HG02642 (cell line): ENCODE measurements around the gene MRTFA.

ENCODE experiments used
- ATAC-seq: cut with Tn5 transposase; IDR thresholded peaks from one replicate; pipeline ENCODE4 v1.9.1; 2021; ENCODE audit warnings: mild to moderate bottlenecking; ENCODE audit not compliant: unreplicated experiment, poor library complexity

The MRTFA gene

DNA sequence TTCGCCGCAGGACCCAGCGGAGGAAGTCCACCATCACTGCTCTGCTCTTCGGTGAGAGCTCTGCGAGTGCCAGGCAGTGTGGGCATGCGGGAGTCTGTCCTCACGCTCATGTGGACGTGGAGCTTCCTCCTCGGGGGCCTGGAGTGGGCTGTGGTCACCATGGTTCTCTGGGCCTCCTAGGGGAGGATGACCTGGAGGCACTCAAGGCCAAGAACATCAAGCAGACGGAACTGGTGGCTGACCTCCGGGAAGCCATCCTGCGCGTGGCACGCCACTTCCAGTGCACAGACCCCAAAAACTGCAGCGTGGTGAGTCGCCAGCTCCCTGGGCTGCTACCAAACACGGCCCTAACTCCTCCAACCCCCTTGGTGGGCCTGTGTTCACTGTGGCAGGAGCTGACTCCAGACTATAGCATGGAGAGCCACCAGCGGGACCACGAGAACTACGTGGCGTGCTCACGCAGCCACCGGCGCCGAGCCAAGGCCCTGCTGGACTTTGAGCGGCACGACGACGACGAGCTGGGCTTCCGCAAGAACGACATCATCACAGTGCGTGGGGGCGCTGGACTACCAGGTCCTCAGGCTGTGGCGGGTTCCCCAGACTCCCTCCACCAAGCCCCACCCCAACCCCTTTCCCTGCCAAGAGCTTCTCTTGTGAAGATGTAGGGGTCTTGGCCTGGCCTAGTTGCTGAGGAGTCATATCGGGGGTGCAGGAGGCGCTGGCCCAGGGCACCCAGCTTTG, 229.3 kb downstream of the MRTFA start:
- ATAC-seq: no peak

DNA sequence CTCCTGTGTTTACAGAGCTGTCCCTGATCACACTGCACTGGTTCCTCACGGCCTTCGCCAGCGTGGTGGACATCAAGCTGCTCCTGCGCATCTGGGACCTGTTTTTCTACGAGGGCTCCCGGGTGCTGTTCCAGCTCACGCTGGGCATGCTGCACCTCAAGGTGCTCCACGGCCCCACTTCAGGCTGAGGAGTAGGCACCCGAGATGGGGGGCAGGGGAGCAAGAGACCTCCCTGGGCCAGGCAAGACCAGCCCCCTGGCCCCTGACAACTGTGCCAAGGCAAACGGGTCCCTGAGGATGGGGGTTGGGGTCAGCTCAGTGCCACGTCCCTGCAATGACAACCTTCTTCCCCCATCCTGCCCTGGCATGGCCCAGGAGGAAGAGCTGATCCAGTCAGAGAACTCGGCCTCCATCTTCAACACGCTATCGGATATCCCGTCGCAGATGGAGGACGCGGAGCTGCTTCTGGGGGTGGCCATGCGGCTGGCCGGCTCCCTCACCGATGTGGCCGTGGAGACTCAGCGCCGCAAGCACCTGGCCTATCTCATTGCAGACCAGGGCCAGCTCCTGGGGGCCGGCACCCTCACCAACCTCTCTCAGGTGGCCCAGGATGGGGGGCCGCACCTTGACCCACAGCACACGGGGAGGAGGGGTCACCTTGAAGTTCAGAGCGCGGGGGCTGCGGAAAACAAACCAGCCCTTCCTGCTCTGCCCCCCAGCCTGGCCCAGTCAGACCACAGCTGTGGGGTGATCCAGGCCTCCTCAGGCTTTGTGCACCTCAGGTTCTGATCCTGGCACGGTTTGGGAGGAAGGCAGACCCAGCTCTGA, 230.2 kb downstream of the MRTFA start:
- ATAC-seq: no peak

DNA sequence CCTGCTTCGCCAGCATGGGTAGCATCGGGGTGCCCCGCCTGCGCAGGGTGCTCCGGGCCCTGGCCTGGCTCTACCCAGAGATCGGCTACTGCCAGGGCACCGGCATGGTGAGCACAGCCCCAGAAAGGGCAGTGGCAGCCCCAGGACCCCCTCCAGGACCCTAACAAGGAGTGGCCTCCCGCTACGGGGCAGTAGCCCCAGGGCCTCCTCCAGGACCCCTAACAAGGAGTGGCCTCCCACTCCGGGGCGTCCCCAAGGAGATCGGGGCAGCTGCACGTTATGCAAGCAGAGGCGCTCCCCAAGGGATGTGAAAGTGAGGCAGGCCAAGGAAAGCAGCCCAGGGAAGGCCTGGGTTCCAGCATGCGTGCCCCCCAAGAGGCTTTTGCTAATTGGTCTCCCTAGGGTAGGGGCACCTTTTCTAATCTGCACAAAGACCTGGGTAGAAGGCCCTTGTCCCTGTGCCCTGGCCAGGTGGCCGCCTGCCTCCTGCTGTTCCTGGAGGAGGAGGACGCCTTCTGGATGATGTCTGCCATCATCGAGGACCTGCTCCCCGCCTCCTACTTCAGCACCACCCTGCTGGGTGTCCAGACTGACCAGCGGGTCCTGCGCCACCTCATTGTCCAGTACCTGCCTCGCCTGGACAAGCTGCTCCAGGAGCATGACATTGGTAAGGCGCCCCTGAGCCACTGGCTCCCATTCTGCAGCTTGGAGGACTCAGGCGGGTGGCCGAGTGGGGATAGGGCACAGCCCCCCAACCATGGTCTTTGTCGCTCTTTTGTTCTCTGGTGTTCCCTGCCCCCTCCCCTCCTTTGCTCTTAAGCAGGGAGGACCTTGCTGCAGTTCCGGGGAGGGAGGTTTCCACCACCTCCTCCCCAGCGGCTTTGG, 231.1 kb downstream of the MRTFA start:
- no peak for ATAC-seq

DNA sequence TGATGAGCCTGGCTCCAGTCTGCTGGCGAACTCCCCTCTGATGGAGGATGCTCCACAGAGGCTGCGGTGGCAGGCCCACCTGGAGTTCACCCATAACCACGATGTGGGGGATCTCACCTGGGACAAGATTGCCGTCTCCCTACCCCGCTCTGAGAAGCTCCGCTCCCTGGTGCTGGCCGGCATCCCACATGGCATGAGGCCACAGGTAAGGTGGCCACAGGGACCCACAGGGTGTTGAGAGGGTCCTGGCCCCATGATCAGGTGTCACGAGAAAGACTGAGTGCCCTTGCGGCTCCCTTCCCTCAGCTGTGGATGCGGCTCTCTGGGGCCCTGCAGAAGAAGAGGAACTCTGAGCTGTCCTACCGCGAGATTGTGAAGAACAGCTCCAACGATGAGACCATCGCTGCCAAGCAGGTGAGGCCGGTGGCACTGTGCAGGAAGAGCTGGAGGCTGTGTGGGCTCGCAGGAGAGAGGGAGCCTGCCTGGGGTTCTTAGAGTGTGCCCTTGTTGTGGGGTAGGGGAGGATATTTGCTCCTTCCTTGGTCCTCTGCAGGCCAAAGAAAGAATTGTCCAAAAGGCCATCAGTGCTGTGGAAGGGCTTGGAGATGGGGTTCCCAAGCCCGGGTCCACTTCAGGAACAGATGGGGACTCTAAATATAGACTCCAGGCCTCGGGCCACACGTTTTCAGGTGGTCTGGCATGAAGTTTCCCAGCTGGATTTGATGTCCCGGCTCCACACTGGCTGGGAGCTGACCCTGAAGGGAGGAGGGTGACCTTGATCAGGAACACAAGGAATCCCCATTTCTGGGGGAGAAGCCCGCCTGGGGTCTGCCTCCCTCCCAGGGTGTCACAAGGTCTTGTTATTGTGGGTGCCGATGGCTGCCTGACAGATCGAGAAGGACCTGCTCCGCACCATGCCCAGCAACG, 232.0 kb downstream of the MRTFA start:
- ATAC-seq: no peak

DNA sequence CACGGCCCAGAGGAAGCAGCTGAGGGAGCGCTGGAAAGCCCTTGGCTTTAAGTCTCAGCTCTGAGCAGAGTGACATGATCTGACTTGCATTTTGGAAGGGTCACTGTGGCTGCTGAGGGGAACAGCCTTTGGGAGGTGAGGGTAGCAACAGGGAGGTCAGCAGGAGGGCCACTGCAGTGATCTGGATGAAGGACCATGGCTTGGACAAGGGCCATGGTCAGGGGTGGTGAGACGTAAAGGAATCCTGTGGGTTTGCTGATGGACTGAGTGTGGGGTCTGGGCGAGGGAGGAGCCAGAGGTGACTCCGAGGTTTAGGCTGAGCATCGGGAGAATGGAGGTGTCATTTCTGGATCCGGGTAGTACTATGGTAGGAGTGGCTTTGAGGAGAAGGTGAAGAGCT, 232.9 kb downstream of the MRTFA start:
- ATAC-seq: no peak

DNA sequence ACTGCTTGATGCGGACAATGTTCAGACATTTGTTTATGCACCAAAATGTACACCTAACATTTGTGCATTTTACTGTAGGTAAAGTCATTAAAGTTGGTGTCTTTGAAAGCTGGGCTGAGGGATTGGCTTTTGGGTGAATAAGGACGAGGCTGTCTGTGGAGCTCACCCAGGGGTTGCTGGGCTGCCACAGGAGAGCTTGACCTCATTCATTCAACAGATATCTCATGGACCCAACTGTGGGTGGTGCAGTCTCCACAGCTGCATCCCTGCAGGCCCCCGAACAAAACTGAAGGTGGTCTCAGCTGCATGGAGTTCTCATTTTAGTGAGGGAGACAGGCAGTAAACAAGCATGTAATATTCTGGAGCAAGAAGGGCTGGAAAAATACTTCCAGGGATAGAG, 233.4 kb downstream of the MRTFA start:
- ATAC-seq: no peak

DNA sequence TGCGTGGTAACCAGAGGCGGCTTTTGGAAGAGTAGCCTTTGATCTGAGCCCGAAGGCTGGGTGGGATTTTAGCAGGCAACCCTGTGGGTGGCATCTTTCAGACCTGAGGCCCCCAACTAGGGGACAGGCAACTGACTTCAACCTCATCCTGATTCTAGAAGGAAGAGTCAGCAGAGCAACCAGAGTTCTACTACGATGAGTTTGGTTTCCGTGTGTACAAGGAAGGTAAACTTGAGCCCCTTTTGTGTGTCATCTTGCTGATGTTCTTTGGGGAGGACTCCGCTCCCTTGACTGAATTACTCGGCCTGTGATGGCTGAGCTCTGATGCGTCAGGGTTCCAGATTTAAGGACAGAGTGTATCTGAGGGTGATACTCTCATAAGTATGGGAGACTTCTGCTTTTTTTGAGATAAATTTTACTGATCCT, 234.5 kb downstream of the MRTFA start:
- ATAC-seq: no peak

DNA sequence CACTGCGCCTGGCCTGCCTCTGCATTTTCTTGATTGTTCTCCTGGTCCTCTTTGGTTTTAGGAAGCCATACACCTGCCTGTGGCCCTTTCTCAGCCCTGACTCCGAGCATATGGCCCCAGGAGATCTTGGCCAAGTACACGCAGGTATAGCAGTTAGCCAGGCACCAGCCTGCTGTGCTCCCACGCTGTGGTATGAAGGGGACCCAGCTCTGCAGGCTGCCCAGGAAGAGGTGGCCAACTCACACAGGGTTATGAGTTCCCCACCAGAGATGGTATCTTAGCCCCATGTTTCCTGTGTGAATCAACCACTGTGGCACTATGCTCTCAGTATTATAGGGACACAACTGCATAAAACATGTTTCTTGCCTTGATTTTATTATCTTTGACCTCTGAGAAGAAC, 235.0 kb downstream of the MRTFA start:
- ATAC-seq: no peak

DNA sequence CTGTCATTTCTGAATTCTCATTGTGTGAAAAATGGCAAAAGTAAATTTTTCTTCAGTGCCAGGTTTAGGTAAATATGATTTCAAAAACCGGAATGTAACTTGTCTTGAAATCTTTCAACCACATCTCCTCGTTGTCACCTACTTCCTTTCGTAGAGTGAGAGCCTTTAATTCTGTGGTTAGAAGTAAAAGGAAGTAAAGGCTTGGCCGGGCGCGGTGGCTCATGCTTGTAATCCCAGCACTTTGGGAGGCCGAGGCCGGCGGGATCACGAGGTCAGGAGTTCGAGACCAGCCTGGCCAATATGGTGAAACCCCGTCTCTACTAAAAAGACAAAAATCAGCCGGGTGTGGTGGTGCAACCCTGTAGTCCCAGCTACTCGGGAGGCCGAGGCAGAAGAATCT, 236.4 kb downstream of the MRTFA start:
- no peak for ATAC-seq

DNA sequence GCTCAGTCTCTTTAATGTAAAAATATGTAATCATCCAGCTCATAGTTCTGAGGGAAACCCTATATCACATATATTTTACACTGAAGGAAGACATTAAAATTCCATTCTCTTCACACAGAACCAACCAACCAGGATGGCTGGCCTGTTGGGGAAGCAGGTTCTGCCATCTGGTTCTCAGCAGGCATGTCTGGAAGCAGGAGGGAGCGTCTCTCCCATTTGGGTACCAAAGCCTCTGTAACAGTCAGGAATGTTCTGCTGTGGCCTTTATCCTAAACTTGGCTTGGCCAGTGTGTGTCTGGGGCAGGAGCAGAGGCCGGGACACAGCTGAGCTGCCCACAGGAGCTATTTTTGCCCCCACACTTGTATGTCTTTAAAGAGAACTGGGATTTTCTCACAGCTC, 236.9 kb downstream of the MRTFA start:
- no peak for ATAC-seq

DNA sequence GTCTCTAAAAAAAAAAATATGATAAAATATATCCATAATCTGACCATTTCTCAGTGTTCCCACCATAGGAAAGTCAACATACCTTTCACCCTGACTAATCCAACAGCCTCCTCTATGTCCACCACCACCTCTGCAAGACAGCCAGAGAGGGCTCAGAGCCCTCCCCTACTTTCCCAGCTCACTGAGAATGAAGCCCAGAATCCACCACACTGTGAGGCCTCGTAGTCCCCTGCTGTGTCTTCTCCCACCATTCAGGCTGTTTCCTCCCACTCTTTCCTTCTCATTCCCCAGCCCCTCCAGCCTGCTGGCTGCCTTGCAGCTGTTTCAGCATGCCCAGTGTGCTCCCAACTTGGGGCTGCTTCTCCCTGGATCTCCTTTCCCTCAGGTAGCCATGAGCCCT, 239.1 kb downstream of the MRTFA start:
- ATAC-seq: no peak

DNA sequence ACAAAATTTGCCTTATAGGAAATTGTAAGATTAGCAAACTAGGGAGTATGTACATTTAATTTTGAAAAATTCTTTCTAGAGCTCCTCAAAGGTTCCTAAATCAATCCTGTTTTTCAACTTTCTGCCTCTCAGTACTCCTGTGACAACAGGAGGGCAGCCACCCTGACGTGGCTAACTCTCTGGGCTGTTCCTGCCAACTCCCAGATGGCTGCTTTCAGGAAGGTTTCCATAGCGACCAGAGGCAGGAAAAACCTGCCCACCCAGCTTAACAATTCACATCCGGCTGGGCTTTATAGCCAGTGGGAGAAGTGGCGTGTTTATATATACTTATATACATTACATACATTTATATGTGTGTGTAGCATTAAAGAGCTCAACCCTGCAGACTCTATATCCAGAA, 239.6 kb downstream of the MRTFA start:
- ATAC-seq: no peak

DNA sequence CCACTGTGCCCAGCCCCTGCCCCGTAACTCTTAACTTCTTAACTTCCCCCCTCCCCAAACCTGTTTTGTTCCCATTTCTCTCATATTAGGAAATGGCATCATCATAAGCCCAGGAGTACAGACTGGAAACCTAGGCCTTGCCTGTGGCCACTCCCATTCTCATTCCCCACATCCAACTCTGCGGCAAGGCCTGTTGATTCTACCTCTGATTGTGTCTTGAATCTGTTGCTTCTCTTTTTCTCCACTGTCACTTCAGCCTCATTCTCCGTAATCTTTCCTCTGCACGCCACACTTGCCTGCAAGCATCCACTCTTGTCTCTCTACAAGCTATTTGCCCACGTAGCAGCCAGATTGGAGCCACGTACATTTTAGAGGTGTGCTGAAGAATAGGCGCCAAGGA, 240.9 kb downstream of the MRTFA start:
- ATAC-seq: no peak

DNA sequence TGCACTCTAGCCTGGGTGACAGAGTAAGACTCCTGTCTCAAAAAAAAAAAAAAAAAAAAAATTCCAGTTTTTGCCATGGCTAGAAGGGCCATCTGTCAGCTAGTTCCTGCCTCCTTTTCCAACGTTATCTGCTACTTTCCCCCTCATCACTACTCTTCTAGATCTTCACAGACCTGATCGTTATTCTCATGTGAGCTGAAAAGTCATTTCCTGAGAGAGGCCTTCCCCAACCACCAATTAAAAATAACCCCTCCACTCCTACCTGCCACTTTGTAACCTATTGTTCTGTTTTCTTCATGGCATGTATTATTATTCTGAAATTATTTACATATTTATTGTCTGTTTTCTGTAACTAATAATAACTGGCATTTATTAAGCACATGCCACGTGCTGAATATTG, 241.9 kb downstream of the MRTFA start:
- ATAC-seq: no peak

DNA sequence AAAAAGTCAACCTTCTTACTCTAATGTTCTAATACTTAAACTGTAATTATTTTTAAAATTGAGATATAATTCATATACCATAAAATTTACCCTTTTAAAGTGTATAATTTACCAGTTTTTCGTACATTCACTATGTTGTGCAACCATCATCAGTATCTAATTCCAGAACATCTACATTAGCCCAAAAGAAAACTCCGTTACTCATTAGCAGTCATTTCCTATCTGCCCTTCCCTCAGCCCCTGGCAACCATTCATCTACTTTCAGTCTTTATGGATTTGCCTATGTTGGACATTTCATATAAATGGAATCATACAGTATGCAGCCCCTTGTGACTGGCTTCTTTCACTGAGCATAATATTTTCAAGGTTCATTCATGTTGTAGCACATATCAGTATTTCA, 243.9 kb downstream of the MRTFA start:
- no peak for ATAC-seq

DNA sequence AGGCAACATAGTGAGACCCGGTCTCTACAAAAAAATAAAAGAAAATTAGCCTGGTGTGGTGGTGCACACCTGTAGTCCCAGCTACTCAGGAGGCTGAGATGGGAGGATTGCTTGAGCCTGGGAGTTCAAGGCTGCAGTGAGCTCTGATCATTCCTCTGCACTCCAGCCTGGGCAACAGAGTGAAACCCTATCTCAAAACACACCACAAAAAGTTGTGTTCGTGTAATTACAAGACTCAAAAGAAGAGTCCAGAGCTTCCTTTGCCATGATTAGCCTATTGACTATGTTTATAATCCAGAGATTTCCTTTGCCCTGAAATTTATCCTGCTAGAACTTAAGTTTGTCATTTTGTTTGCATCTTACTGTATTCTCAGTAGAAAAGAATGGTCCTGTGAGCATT, 245.1 kb downstream of the MRTFA start:
- ATAC-seq: no peak

DNA sequence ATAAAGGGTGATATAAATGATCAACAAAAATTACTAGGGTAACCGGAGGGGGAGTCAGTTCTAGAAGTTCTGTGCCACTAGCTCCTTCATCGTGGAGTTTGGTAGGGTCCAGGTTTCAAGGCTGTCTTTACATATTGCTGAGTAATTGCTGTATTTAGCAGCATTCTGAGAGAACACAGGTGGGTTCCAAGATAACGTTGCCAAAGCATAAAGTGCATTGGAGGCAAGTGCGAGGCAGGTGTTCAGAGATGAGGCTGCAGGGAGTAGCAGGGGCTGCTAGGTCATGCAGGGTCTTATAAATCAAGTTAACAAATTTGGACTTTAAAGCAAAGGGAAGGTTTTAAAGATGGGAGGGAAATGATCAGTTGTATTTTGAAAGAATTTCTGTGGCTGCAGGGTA, 248.3 kb downstream of the MRTFA start:
- ATAC-seq: no peak

DNA sequence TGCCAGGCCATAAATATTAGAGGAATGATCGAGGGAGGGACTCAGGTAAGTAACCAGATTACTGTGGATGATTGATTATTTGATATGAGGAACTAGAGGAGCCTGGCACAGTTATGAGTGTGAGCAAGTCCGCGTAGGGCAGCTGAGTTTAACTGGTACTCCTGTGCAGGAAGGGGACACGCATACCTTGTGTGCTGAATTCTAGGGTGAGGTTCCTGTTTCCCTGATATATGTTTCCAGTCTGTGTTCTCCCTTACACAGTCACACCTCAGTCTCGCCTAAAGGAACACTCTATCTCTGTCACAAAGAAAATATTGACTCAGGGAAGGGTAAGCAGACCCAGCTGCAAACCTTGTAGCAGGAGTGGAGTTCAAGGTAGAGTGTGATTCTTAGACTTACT, 248.8 kb downstream of the MRTFA start:
- no peak for ATAC-seq

DNA sequence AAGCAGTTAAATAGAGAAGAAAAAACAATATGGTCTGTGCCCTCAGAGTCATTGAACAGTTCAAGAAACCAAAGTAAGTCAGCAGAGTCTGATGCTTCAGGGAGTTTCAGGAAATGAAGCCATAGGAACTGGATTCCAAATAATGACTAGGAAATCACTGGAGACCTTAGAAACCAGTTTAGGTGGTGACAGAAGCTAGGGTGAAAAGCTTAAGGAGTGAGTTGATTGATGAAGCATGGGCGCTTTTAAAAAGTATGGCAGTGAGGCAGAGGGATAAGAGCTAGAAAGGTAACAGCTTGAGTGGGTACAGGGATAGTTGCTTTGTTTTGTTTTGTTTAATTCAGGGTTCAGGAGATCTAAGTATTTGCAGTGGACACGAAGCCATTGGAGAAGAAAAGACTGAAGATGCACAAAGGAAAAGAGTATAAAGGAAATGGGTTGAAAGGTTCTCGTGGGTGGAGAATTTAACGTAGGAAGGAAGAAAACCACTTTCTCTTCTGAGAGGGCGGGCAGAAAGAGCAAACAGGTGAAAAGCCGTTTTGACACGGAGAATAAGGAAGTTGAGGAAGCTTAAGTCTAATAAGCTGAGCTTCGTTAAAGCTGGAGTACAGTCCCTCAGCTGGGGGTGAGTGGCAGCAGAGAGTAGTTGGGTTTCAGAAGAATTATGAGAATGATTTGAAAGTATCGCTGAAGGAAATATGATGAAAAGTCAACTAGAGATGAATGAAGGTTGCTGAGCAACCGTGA, 251.3 kb downstream of the MRTFA start:
- no peak for ATAC-seq
